IPS DF 6.9 (cell line): Measurements from ENCODE around the gene SRMS.

Source experiments
- DNase-seq: peaks from one replicate; pipeline ENCODE4 v3.0.0-alpha.2; 2013; ENCODE audit warnings: low read depth, low spot score
- H3K27ac ChIP-seq: one replicate; pipeline ENCODE4 v1.5.1; 2013; ENCODE audit warnings: low read length, control low read depth
- H3K27me3 ChIP-seq: 2 replicates; pipeline ENCODE4 v1.6.1; 2013; ENCODE audit warnings: mild to moderate bottlenecking, low read length; ENCODE audit not compliant: control insufficient read depth, insufficient read depth
- H3K36me3 ChIP-seq: 2 replicates; pipeline ENCODE4 v1.6.1; 2013; ENCODE audit warnings: low read length; ENCODE audit not compliant: control insufficient read depth, insufficient read depth
- H3K4me1 ChIP-seq: 2 replicates; pipeline ENCODE4 v1.6.1; 2013; ENCODE audit warnings: low read length; ENCODE audit not compliant: control insufficient read depth, insufficient read depth
- H3K4me3 ChIP-seq: 2 replicates; pipeline ENCODE4 v1.5.1; 2013; ENCODE audit warnings: mild to moderate bottlenecking, low read length
- H3K9me3 ChIP-seq: 2 replicates; pipeline ENCODE4 v1.6.1; 2013; ENCODE audit warnings: low read length, inconsistent platforms; ENCODE audit not compliant: control insufficient read depth, insufficient read depth
- WGBS: extraction: QIAGEN DNeasy Blood & Tissue Kit; methylation state at CpG from one replicate; pipeline ENCODE4 v1.1.7; 2013; ENCODE audit warnings: mixed read lengths, missing lambda C conversion rate; ENCODE audit not compliant: insufficient read length, insufficient coverage; 5-methylcytosine and 5-hydroxymethylcytosine counted together

The SRMS gene

DNA sequence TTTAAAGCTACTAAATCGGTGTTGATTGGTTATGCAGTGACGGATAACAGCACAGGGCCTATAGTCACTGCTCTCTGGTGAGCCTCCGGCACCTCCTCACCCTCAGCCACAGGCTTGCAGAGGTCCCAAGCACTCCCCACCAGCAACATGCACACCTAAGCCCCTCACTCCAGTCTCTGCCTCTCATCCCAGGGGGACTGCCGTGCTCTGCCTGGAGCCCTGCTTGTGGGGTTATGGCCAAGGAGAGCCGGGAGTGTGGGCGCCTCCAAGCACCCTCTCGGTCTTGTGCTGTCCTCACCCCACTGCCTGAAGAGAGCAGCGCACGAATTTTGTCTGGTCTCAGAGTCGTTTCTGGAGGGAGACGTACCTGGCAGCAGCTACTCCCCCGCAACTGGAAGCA is 41.8 kb downstream of the SRMS start:
- no peaks in the 10 kb centered on the region for H3K36me3 ChIP-seq
- no peaks in the 10 kb centered on the region for H3K27me3 ChIP-seq
- WGBS: no CpG with 5 or more reads among the region's 12 CpGs

DNA sequence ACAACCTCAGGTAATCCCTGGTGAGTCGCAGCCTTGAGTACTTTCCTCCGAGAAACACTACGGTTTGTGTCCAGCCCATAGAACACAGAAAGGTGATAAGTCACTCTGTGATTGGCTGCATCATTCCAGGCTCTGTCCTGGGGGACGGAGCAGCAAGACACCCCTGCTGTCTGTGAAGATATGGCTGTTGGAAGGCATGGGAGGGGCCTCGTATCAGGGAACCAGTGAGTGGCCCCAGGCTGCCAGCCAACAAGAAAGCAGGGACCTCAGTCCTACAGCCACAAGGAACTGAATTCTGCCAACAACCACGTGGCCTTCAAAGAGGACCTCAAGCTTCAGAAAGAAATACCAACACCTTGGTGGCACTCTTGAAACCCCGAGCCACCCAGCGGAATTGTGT is 42.3 kb downstream of the SRMS start:
- Histone ChIP-seq H3K27ac (no peak overlapping the region), H3K4me1 (peaks cover 8% of the 10 kb centered on the region), H3K27me3 (no peaks in the 10 kb centered on the region), H3K4me3 (no peak overlapping the region), H3K9me3 (no peaks in the 10 kb centered on the region), H3K36me3 (no peaks in the 10 kb centered on the region)
- whole genome bisulfite sequencing: no CpG with 5 or more reads among the region's 8 CpGs
- DNase-seq: no peak

More for the DNA sequence above, 41.8 kb downstream of the SRMS start:
- no peak for DNase-seq
- Histone ChIP-seq H3K4me3 (no peak overlapping the region), H3K4me1 (peaks cover 8% of the 10 kb centered on the region), H3K27ac (no peak overlapping the region), H3K9me3 (no peaks in the 10 kb centered on the region)

DNA sequence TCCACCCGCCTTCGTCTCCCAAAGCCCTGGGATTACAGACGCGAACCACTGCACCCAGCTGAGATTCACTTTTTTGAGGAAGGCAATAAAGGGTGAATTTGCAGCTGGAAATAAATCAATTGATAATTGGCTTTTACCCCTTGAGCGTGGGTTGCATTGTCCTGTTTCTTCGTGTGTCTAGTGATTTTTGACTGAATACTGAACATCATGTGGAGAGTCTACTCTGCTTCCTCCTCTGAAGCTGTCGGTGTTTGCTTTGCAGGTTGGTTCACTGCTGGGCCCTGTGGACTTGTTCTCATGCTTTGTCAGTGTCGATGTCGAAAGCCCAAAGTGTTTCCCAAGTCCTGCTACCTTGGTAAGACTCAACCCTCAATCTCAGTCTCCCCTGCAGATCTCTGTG is 42.9 kb downstream of the SRMS start:
- DNase-seq: no peak
- no CpG with 5 or more reads among the region's 9 CpGs for WGBS
- peaks cover 3% of the 10 kb centered on the region; the same call in 1 of the 2 replicates for H3K27me3 ChIP-seq
- peaks cover 8% of the 10 kb centered on the region for H3K4me1 ChIP-seq
- H3K27ac ChIP-seq: no peak overlapping the region
- H3K36me3 ChIP-seq: no peaks in the 10 kb centered on the region
- no peaks in the 10 kb centered on the region for H3K9me3 ChIP-seq
- no peak overlapping the region for H3K4me3 ChIP-seq

DNA sequence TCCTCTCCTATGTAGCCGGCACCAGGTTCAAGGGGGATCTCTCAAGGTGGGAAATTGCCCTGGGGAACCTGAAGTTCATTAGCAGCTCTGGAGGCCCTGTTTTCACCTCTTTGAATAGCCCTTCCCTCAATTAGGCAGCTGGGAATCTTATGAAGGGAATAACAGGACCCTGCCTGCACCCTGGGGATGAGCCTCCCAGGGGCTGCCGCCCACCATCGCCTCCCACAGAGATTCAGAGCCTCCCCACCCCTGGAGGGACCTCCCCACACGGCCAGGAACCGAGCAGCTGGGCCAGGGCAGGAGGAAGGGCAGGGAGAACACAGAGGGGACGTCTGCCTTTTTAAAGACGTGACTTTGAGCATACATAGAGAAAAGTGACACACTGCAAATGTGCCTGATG is 44.0 kb downstream of the SRMS start:
- Histone ChIP-seq H3K27ac (no peak overlapping the region), H3K27me3 (peaks cover 5% of the 10 kb centered on the region; the same call in 1 of the 2 replicates), H3K9me3 (no peaks in the 10 kb centered on the region), H3K4me1 (peaks cover 8% of the 10 kb centered on the region), H3K36me3 (no peaks in the 10 kb centered on the region), H3K4me3 (no peak overlapping the region)
- WGBS: no CpG with 5 or more reads among the region's 7 CpGs
- DNase-seq: no peak

DNA sequence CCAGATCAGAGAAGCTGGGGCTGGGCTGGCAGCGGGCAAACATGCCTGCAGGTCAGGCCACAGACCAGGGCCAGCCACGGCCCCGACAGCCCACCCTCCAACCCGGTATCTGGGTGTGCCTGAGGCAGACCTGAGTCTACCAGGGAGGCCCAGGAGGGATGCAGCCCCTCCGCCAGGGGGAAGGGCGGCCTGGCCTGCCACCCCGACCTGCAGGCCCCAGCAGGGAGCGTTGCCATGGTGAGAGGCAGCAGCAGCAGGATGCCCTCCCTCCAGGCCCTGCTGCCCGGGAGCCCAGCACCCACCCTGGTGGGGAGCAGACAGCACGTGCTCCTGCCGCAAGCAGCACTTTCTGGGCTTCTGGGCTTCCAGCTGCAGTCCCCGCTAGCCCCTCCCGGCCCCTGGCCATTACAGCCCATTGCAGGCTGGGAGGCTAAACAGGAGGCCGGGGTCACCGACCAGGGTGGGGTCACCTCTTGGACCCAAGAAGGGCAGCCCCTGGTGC is 44.8 kb downstream of the SRMS start:
- H3K27me3 ChIP-seq: peaks cover 5% of the 10 kb centered on the region; the same call in 1 of the 2 replicates
- DNase-seq: no peak
- H3K27ac ChIP-seq: no peak overlapping the region
- H3K9me3 ChIP-seq: no peaks in the 10 kb centered on the region
- no CpG with 5 or more reads among the region's 15 CpGs for WGBS
- H3K36me3 ChIP-seq: no peaks in the 10 kb centered on the region
- H3K4me3 ChIP-seq: no peak overlapping the region
- peaks cover 9% of the 10 kb centered on the region for H3K4me1 ChIP-seq

DNA sequence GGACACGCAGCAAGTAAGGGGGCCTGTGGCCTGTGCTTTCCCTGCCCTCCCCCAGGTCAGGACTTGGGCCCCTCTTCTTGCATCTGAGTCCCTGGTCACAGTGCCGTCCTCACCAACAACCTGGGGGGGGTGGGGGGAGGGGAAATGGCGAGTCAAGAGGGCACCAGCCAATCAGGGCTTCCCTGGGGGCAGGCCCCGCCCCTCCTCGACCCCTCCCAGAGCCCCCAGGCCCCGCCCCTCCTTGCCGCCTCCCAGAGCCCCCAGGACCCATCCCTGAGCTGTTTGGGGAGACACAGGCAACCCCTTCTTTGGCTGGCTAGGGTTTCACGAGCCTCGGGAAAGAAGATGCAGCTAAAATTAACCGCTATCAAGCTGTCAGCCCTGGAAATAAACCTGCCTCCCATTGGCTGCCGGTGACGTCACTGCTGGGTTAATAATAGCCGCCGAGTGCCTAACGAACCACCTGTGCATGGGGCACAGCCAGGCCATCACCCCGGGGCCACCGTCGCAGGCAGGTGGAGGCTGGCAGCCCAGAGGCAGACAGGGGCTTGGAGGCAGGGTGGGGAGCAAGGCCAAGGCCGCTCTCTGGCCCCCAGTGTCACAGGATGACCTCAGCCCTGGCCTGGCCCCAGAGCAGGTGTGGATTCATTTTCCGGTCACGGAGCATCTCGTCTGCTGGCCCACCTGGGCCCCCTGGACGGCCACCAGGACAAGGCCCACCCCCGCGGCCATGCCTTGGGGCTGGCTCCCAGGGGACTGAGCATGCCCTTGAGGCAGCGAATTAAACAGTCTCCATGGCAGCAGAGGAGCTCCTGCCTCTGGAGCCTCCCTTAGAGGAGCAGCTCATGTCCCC is 45.5 kb downstream of the SRMS start:
- Histone ChIP-seq H3K27ac (no peak overlapping the region), H3K4me3 (peak overlapping the region; percentile 20; the same call in 1 of the 2 replicates), H3K36me3 (no peaks in the 10 kb centered on the region), H3K27me3 (peaks cover 5% of the 10 kb centered on the region; the same call in 1 of the 2 replicates), H3K4me1 (peaks cover 10% of the 10 kb centered on the region), H3K9me3 (no peaks in the 10 kb centered on the region)
- no peak for DNase-seq
- WGBS: no CpG with 5 or more reads among the region's 26 CpGs

DNA sequence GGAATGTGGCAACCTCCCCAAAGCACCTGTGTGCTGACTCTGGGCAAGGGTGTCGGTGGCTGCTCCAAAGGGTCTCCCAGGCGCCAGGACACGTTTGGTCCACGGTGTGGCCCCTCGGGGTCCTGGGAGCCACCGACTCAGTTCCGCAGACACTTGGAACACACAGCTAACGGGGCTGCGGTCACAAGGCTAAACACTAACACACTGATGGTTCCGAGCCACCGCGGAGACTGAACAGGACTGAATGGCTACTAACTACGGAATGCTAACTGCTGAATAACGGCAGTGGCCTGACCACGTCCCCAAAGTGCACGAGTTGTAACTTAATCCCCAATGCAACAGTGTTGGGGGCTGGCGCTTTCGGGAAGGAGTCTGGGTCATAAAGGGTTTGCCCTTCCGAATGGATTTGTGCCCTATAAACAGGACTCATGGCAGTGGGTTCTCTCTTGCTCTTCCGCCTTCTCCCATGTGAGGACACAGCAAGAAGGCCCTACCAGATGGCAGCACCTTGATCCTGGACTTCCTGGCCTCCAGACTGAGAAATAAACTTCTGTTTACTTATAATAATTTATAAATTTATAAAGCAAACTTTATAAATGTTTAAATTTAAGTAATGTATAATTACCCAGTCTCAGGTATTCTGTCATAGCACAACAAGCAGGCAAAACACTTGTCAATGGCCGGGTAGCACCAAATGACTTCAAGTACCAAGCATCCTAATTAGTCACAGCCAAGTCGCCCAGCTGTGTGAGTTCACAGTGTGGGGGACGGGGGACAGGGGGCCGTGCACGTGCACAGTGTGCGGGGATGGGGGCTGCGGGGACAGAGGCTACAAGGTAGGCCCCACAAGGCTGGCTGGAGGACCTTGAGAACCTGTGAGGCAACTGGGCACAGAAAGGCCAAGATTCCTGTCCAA is 46.4 kb downstream of the SRMS start:
- Histone ChIP-seq H3K4me1 (peaks cover 12% of the 10 kb centered on the region), H3K9me3 (no peaks in the 10 kb centered on the region), H3K36me3 (no peaks in the 10 kb centered on the region), H3K27ac (no peak overlapping the region), H3K4me3 (no peak overlapping the region), H3K27me3 (peaks cover 5% of the 10 kb centered on the region; the same call in 1 of the 2 replicates)
- no CpG with 5 or more reads among the region's 27 CpGs for whole genome bisulfite sequencing
- DNase-seq: no peak

DNA sequence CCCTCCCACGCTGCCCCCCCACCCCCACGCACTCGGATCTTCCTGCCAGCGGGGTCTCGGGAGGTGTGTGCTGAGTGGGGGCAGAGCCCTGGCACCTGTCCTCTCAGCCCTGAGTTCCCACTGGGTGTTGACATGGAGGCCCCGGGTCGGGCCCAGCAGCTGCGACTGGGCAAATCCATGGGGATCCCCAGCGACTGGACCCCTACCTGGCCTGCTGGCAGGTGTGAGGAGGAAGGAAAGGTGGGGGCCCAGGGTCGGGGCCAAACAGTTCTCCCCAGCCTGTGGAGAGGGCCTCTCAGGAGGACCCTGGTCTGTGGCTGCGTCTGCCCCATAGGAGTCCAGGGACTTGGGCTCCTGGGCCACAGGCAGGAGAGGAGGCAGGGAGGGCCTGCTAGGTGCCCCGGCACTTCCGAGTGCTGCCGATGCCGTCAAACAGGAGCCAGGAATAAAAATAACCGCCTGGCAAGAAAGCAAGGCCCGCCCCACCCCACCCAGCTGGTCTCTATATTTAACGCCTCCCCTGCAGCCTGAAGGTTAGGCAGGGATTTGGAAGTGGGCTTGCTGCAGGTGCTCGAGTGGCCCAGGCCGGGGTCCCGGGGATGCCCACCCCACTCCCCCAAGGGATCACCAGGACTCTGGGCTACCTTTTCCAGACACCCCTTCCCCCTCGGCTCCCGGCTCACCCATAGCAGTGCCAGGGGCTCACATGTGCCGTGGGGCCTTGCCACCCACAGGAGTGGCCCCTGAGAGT is 47.2 kb downstream of the SRMS start:
- Histone ChIP-seq H3K27ac (no peak overlapping the region), H3K36me3 (no peaks in the 10 kb centered on the region), H3K4me1 (peaks cover 12% of the 10 kb centered on the region), H3K27me3 (peaks cover 5% of the 10 kb centered on the region; the same call in 1 of the 2 replicates), H3K4me3 (no peak overlapping the region), H3K9me3 (no peaks in the 10 kb centered on the region)
- no CpG with 5 or more reads among the region's 24 CpGs for WGBS
- no peak for DNase-seq

DNA sequence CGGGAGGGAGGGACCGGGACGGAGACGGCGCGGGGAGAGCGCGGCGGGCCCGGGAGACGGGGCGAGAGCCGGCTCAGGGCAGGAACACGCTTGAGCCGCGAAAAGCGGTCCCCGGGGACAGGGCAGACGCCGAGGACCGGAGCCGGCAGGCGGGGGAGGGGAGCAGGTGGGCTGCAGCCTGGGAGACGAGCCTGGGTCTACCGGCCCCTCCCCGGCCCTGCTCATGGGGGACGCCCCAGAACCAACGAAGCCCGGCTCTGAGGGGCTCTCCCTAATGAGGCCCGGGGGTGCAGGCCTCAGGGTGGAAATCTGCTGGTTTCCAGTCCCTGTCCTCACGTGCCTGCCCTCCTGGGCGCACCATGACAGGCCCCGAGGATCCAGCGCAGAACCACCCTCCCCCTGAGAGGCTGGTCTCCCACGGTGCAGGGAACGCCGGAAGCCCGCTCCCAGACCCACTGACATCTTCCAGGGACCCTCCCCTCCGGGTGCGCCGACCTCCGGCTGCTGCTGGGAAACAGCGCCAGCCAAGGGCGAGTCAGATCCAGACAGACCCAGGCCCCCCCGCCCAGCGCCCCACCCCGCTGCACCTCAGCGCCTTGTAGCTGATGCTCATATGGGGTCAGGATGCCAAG is 48.1 kb downstream of the SRMS start:
- no peaks in the 10 kb centered on the region for H3K36me3 ChIP-seq
- WGBS: no CpG with 5 or more reads among the region's 48 CpGs
- no peak for DNase-seq
- peak overlapping the region; percentile 53; the same call in 1 of the 2 replicates for H3K4me3 ChIP-seq
- H3K4me1 ChIP-seq: peaks cover 12% of the 10 kb centered on the region
- H3K27ac ChIP-seq: no peak overlapping the region
- no peaks in the 10 kb centered on the region for H3K9me3 ChIP-seq
- peaks cover 5% of the 10 kb centered on the region; the same call in 1 of the 2 replicates for H3K27me3 ChIP-seq
